Osteoblast (primary cell): ENCODE results near the gene CCDC87. TPM values are rescaled to one million over a fixed set of nuclear protein-coding genes. Genes with fewer than 3 reads are reported as not detected.

ENCODE experiments used
- DNase-seq: peaks from one replicate; pipeline ENCODE4 v3.0.0; 2011; ENCODE audit warnings: low spot score, mixed read lengths; ENCODE audit not compliant: insufficient read length; ENCODE audit errors: missing footprints
- H2AFZ ChIP-seq: 2 replicates; pipeline ENCODE4 v1.6.0; 2011; ENCODE audit warnings: mild to moderate bottlenecking, low read length
- H3K27ac ChIP-seq: 2 replicates; pipeline ENCODE4 v1.5.1; 2011; ENCODE audit warnings: mild to moderate bottlenecking, low read depth, low read length, moderate library complexity
- H3K27me3 ChIP-seq: 2 replicates; pipeline ENCODE4 v1.6.0; 2012; ENCODE audit warnings: mild to moderate bottlenecking, control low read depth, inconsistent platforms, low read length, moderate library complexity; ENCODE audit not compliant: insufficient read depth
- H3K36me3 ChIP-seq: 2 replicates; pipeline ENCODE4 v1.5.1; 2011; ENCODE audit warnings: mild to moderate bottlenecking, low read length, control low read depth, moderate library complexity; ENCODE audit not compliant: insufficient read depth
- H3K4me1 ChIP-seq: 2 replicates; pipeline ENCODE4 v1.5.1; 2011; ENCODE audit warnings: mild to moderate bottlenecking, low read length, control low read depth, moderate library complexity; ENCODE audit not compliant: insufficient read depth
- H3K4me2 ChIP-seq: 2 replicates; pipeline ENCODE4 v1.6.0; 2011; ENCODE audit warnings: mild to moderate bottlenecking, low read length; ENCODE audit not compliant: insufficient read depth
- H3K4me3 ChIP-seq: fragments of 200-600 bp; sonication (generic); 3 replicates; pipeline ENCODE4 v1.5.1; 2012; ENCODE audit warnings: mild to moderate bottlenecking, low read length, inconsistent platforms; ENCODE audit not compliant: insufficient read depth
- H3K79me2 ChIP-seq: 2 replicates; pipeline ENCODE4 v1.6.0; 2012; ENCODE audit warnings: mild to moderate bottlenecking, low read length, control low read depth, inconsistent platforms; ENCODE audit not compliant: insufficient read depth
- H3K9me3 ChIP-seq: 2 replicates; pipeline ENCODE4 v1.5.1; 2011; ENCODE audit warnings: low read depth, low read length, control low read depth
- H4K20me1 ChIP-seq: 2 replicates; pipeline ENCODE4 v1.6.0; 2012; ENCODE audit warnings: mild to moderate bottlenecking, low read length, control low read depth; ENCODE audit not compliant: insufficient read depth
- total RNA-seq: library from RNA; depleted of rRNA; stranded (reverse); fragments of >200 nt; gene quantifications from 2 replicates; pipeline ENCODE4 v1.2.3, GENCODE V29; 2012
- TF ChIP-seq, protein P1 (sequence below): IDR thresholded peaks from 2 replicates; pipeline ENCODE4 v1.5.1; 2011; ENCODE audit warnings: mild to moderate bottlenecking, low read depth, low read length, moderate library complexity; ENCODE audit errors: extremely low read depth

The CCDC87 gene
- total RNA-seq, 1 donor, result 1.1 TPM

DNA sequence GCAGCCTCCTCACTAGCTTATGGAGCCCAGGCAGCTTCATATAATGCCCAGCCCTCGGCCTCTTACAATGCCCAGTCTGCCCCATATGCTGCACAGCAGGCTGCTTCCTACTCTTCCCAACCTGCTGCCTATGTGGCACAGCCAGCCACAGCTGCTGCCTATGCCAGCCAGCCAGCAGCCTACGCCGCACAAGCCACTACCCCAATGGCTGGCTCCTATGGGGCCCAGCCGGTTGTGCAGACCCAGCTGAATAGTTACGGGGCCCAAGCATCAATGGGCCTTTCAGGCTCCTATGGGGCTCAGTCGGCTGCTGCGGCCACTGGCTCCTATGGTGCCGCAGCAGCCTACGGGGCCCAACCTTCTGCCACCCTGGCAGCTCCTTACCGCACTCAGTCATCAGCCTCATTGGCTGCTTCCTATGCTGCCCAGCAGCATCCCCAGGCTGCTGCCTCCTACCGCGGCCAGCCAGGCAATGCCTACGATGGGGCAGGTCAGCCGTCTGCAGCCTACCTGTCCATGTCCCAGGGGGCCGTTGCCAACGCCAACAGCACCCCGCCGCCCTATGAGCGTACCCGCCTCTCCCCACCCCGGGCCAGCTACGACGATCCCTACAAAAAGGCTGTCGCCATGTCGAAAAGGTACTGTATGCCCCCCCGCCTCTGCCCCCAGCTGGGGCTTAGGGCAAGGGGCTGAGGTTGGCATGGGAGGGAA is 32.3 kb upstream of the CCDC87 start:
- no peak overlapping the region for H3K4me3 ChIP-seq
- no peaks in the 10 kb centered on the region for H3K9me3 ChIP-seq
- TF ChIP-seq, protein P1, sequence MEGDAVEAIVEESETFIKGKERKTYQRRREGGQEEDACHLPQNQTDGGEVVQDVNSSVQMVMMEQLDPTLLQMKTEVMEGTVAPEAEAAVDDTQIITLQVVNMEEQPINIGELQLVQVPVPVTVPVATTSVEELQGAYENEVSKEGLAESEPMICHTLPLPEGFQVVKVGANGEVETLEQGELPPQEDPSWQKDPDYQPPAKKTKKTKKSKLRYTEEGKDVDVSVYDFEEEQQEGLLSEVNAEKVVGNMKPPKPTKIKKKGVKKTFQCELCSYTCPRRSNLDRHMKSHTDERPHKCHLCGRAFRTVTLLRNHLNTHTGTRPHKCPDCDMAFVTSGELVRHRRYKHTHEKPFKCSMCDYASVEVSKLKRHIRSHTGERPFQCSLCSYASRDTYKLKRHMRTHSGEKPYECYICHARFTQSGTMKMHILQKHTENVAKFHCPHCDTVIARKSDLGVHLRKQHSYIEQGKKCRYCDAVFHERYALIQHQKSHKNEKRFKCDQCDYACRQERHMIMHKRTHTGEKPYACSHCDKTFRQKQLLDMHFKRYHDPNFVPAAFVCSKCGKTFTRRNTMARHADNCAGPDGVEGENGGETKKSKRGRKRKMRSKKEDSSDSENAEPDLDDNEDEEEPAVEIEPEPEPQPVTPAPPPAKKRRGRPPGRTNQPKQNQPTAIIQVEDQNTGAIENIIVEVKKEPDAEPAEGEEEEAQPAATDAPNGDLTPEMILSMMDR, result no peak
- peaks cover 86% of the 10 kb centered on the region for H3K36me3 ChIP-seq
- no peak overlapping the region for H3K4me2 ChIP-seq
- no peak overlapping the region for H2AFZ ChIP-seq
- peaks cover 100% of the 10 kb centered on the region for H3K79me2 ChIP-seq
- no peaks in the 10 kb centered on the region for H3K27me3 ChIP-seq
- H3K27ac ChIP-seq, result no peak overlapping the region
- DNase-seq, result no peak
- peaks cover 10% of the 10 kb centered on the region for H3K4me1 ChIP-seq
- H4K20me1 ChIP-seq, result peaks cover 96% of the 10 kb centered on the region

DNA sequence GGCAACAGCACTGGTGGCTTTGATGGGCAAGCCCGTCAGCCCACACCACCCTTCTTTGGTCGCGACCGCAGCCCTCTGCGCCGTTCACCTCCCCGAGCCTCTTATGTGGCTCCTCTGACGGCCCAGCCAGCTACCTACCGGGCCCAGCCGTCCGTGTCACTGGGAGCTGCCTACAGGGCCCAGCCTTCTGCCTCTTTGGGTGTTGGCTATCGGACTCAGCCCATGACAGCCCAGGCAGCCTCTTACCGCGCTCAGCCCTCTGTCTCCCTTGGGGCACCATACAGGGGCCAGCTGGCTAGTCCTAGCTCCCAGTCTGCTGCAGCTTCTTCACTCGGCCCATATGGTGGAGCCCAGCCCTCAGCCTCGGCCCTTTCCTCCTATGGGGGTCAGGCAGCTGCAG is 31.6 kb upstream of the CCDC87 start:
- no peak for DNase-seq
- TF ChIP-seq, protein P1, result no peak
- H3K4me3 ChIP-seq, result no peak overlapping the region
- H3K27me3 ChIP-seq, result no peaks in the 10 kb centered on the region
- peaks cover 94% of the 10 kb centered on the region for H4K20me1 ChIP-seq
- H3K27ac ChIP-seq, result no peak overlapping the region
- H2AFZ ChIP-seq, result no peak overlapping the region
- H3K36me3 ChIP-seq, result peaks cover 79% of the 10 kb centered on the region
- peaks cover 12% of the 10 kb centered on the region for H3K4me1 ChIP-seq
- H3K79me2 ChIP-seq, result peaks cover 99% of the 10 kb centered on the region
- H3K9me3 ChIP-seq, result no peaks in the 10 kb centered on the region
- H3K4me2 ChIP-seq, result no peak overlapping the region

DNA sequence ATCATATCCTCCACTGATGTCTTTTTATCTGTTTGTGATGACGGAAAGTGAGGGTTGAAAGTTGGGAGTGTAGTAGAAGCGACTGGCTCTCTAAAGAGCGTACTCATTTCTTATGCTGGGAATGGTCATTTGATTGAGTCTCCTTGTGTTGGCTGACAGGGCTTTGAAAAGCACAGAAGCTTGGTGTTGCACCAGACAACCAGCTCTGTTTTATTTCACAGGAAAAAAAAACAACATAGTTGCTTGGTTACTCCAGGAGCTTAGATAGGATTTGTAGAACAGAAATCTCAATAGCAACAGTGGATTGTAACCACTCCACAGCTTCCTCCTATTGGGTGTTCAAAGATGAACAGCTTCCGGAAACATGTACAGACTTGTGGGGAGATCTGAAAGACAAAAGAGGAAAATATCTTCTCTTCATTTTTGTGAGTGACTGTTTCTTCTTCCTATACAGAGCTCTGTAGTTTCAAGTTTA is 26.3 kb upstream of the CCDC87 start:
- Histone ChIP-seq H3K4me3 (peak overlapping the region; percentile 85), H3K27ac (peak overlapping the region; percentile 94), H3K79me2 (peaks cover 76% of the 10 kb centered on the region), H3K4me2 (peak overlapping the region; percentile 99), H3K36me3 (peaks cover 38% of the 10 kb centered on the region), H3K4me1 (peaks cover 31% of the 10 kb centered on the region), H3K9me3 (no peaks in the 10 kb centered on the region), H2AFZ (no peak overlapping the region), H3K27me3 (no peaks in the 10 kb centered on the region), H4K20me1 (peaks cover 68% of the 10 kb centered on the region)
- TF ChIP-seq, protein P1, result no peak
- DNase-seq, result peak; percentile 93

DNA sequence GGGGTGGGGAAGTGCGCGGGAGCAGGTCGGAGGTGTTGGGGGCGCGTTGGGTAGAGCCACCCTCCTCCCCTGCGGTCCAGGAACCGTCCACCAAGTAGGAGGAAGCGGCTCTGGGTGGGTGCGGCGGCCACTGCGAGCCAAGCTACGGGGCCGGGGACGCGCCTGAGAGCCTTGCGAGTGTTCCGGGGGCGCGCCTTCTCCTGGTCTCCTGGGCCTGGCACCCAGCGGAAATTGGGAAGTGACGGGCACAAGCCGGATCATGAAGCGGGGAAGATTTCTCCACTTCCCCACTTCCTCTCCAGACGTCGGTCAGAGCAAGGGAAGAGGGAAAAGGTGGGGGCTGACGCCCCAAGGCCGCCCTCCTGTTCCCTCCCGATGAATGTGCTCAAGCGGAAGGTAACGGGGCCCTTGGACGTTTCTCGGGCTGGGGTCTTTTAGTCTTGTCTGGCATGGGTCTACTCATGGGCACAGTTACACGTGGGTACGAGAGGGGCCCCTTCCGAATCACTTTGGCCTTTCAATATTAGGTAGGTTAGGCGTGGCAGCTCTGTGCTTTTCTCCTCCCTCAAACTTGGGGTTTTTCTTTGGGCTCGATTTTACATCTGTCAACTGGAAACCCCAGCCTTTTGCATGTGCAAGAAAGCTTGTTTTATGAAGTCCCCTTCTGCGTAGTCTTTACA is 24.4 kb upstream of the CCDC87 start:
- Histone ChIP-seq H4K20me1 (peaks cover 50% of the 10 kb centered on the region), H3K27ac (peak overlapping the region; percentile 94), H3K36me3 (peaks cover 19% of the 10 kb centered on the region), H3K4me1 (peaks cover 25% of the 10 kb centered on the region), H3K27me3 (no peaks in the 10 kb centered on the region), H3K4me3 (peak overlapping the region; percentile 85), H3K9me3 (no peaks in the 10 kb centered on the region), H3K4me2 (peak overlapping the region; percentile 99), H3K79me2 (peaks cover 57% of the 10 kb centered on the region), H2AFZ (peak overlapping the region; percentile 92)
- TF ChIP-seq, protein P1, result no peak
- peak; percentile 46 for DNase-seq
